ENCODE data around the gene ATP5ME. TPM values are rescaled to one million over a fixed set of nuclear protein-coding genes. Genes with fewer than 3 reads are reported as not detected.

ATP5ME gene
- total and polyA plus RNA-seq, 5 donors, result 689 to 1,352 (median 765) TPM

DNA sequence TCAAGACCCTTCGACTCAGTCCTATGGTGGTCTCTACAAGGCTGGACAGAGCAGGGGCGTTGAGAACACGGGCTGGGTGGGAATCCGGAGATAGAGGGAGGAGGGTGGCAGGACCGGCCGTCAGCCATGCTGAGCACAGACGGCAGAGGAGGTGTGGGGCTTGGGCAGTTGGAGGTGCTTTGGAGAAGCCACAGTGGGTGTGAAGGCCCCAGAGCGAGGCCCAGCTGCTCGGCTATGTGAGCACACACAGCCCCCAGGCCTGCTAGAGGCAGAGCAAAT, 44.5 kb downstream of the ATP5ME start:
- H3K27me3 ChIP-seq (ENCODE audit: control insufficient read depth, insufficient read depth), result no peaks in the 10 kb centered on the region
- ATAC-seq, result no peak

DNA sequence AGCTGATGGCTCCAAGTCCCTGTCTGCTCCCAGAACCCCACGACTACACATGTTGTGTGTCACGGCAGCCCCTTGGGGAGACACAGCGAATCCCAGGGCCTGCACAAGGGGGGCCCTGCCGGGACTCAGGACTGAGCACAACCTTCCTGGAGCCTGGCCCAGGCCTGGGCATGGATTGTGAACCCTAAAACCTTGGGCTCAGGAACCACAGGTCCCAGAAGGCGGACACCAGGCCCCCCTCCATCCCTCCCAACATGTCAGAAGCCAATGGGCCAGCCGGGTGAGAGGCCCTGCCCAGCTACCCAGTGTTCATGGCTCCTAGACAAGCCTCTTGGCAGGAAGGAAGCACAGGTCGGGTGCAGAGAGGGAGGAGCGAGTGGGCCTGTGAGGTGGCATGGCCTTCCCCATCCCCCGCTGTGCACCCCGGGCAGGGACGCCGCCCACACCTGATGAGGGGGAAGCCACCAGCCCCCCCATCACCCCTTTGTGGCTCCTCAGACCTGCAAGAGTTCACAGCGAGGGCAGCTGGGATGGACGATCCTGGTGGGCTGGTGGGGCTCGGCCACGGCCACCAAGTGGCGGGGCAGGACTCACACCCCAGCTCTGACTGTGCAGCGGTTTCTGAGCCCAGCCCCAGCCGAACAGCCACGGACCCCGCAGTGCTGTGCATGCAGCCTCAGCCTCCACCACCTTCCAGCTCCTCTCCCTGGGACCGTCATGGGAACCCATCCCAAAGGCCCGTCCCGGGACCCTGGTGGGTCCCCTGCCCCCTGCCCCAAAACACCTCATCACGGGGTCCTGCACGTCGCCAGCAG, 45.0 kb downstream of the ATP5ME start:
- intact Hi-C loops (cut with DNase I), result no loop called here
- DNase-seq (peak in 1 of 3 donors; percentile 16), ATAC-seq (no peak)
- Histone ChIP-seq H3K9me3 (ENCODE audit: control insufficient read depth, low read length) (no peaks in the 10 kb centered on the region), H3K27ac (ENCODE audit: low read length) (no peak overlapping the region), H3K4me1 (ENCODE audit: control insufficient read depth, insufficient read depth, low read length) (no peaks in the 10 kb centered on the region), H3K4me3 (ENCODE audit: low read length) (no peak overlapping the region), H3K27me3 (ENCODE audit: control insufficient read depth, insufficient read depth) (no peaks in the 10 kb centered on the region)
- 81% methylated on average over 27 of the region's 27 CpGs for WGBS

More for the DNA sequence above, 44.5 kb downstream of the ATP5ME start:
- Histone ChIP-seq H3K4me1 (ENCODE audit: control insufficient read depth, insufficient read depth, low read length) (no peaks in the 10 kb centered on the region), H3K4me3 (ENCODE audit: low read length) (no peak overlapping the region), H3K27ac (ENCODE audit: low read length) (no peak overlapping the region), H3K9me3 (ENCODE audit: control insufficient read depth, low read length) (no peaks in the 10 kb centered on the region)
- intact Hi-C loops (cut with DNase I), result no loop called here
- 77% methylated on average over 9 of the region's 9 CpGs for WGBS
- peak in 1 of 3 donors; percentile 8 for DNase-seq

DNA sequence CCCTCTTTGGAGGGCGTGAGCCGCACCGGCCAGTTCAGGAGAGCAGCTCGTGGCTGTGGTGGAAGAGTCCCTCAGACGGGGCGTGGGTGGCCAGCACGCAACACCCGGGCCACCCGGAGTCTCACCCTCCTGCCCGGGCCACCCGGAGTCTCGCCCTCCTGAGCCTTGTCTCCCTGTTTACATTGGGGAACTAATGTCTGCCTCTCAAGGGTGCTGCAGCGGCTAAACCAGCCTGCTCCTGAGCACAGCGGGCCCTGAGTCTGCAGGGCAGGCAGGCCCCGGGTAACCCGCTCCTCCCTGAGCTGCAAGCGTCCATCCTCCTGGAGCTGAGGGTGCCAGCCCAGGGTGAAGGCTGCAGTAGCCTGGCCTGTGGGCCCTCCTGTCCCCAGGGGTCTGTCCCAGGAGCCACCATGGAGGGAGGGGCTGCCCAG, 45.8 kb downstream of the ATP5ME start:
- intact Hi-C loops (cut with DNase I), result no loop called here
- Histone ChIP-seq H3K27ac (ENCODE audit: low read length) (no peak overlapping the region), H3K4me3 (ENCODE audit: low read length) (no peak overlapping the region), H3K27me3 (ENCODE audit: control insufficient read depth, insufficient read depth) (no peaks in the 10 kb centered on the region), H3K4me1 (ENCODE audit: control insufficient read depth, insufficient read depth, low read length) (no peaks in the 10 kb centered on the region), H3K9me3 (ENCODE audit: control insufficient read depth, low read length) (no peaks in the 10 kb centered on the region)
- no peak for ATAC-seq
- no peak for DNase-seq
- 88% methylated on average over 17 of the region's 17 CpGs for WGBS

DNA sequence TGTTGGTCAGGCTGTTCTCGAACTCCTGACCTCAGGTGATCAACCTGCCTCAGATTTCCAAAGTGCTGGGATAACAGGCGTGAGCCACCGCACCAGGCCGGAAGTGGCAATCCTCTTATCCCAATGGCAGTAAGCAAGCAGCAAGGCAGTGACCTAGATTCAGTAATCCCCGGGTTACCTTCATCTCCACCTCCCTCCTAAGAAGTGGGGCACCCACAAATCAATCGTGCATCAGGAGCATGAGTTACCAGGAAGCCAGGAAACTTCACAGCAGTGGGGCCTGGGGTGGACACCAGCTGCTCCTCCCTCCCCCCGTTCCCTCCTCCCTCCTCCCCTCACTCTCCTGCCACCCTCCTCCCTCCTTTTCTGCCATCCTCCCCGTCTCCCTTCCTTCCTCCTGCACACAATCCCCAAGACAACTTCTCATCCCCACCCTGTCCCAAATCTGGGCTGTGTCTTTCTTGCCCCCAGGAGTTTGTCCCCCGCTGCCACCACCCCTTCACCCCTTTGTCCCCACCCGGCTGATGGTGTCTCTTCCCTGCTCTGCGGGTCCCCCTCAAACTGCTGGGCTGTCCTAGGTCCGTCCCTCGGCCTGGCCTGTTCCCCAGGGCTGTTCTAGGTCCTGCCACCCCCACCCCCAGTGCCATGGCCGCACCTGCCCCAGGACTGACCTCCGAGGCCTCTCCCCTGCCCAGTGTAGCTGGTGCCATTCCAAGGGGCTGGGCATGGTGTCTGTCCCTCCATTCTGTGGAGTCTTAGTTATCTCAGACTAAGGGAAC, 46.5 kb downstream of the ATP5ME start:
- ATAC-seq, result no peak
- Histone ChIP-seq H3K4me1 (ENCODE audit: control insufficient read depth, insufficient read depth, low read length) (no peaks in the 10 kb centered on the region), H3K27me3 (ENCODE audit: control insufficient read depth, insufficient read depth) (no peaks in the 10 kb centered on the region), H3K27ac (ENCODE audit: low read length) (no peak overlapping the region), H3K9me3 (ENCODE audit: control insufficient read depth, low read length) (no peaks in the 10 kb centered on the region), H3K4me3 (ENCODE audit: low read length) (no peak overlapping the region)
- WGBS, result 80% methylated on average over 14 of the region's 15 CpGs
- DNase-seq, result no peak
- intact Hi-C loops (cut with DNase I), result no loop called here

DNA sequence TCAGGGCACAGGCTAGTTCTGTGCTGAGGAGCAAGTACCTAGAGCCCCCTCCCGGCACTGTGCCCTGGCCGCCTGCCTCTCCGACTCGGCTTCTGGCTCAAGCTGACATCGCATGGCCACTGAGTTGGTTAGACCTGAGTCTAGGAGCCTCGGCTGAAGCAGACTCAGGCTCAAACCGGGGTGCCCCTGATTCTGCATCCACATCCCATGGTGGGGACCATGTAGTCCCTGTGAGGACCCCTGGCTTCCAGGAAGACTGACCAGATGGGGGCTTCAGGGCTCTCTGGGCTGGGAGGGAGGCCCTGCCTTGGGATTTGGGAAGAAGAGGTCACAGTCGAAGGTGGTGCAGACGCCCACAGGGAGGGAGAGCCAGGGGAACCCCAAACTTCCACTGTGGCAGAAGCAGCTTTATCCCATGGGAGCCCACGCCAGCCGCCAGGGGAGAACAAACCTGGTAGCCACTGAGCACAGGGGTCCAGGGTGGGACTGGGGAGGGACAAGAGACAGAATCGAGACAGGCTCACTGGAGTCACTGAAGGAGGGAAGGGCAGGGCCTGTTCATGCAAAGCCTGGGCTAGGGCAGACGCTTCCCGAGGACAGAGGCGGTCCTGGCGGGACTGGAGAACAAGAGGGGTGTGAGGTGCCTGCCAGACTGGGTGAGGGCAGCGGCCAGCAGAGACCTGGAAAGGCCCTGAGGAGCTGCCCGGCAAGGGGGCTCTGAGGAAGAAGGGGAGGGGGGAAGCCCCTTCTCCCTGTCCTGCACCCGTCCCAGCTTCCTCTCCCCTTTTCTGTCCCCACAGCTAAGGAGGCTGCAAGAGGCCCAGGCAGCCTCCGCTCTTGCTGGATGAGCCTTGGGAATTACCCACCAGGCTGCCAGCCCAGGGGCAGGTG, 47.6 kb downstream of the ATP5ME start:
- H3K27me3 ChIP-seq (ENCODE audit: control insufficient read depth, insufficient read depth), result no peaks in the 10 kb centered on the region
- no peak for DNase-seq

DNA sequence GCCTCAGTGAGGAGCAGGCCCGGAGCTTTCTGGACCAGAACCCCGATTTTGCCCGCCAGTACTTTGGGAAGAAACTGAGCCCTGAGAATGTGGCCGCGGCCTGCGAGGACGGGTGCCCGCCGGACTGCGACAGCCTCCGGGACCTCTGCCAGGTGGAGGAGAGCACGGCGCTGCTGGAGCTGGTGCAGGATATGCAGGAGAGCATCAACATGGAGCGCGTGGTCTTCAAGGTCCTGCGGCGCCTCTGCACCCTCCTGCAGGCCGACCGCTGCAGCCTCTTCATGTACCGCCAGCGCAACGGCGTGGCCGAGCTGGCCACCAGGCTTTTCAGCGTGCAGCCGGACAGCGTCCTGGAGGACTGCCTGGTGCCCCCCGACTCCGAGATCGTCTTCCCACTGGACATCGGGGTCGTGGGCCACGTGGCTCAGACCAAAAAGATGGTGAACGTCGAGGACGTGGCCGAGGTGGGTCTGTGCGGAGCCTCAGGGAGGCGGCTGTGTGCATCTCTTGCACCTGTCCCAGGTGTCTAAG, 48.4 kb downstream of the ATP5ME start:
- 90% methylated on average over 39 of the region's 39 CpGs for WGBS
- intact Hi-C loops (cut with DNase I), result no loop called here
- Histone ChIP-seq H3K27me3 (ENCODE audit: control insufficient read depth, insufficient read depth) (no peaks in the 10 kb centered on the region), H3K4me1 (ENCODE audit: control insufficient read depth, insufficient read depth, low read length) (no peaks in the 10 kb centered on the region), H3K9me3 (ENCODE audit: control insufficient read depth, low read length) (no peaks in the 10 kb centered on the region), H3K4me3 (ENCODE audit: low read length) (no peak overlapping the region), H3K27ac (ENCODE audit: low read length) (no peak overlapping the region)
- ATAC-seq (no peak), DNase-seq (no peak)

More for the DNA sequence above, 47.6 kb downstream of the ATP5ME start:
- intact Hi-C loops (cut with DNase I), result no loop called here
- H3K4me3 ChIP-seq (ENCODE audit: low read length), result no peak overlapping the region
- no peak overlapping the region for H3K27ac ChIP-seq (ENCODE audit: low read length)
- 76% methylated on average over 20 of the region's 20 CpGs for WGBS
- ATAC-seq, result no peak
- H3K4me1 ChIP-seq (ENCODE audit: control insufficient read depth, insufficient read depth, low read length), result no peaks in the 10 kb centered on the region
- H3K9me3 ChIP-seq (ENCODE audit: control insufficient read depth, low read length), result no peaks in the 10 kb centered on the region

DNA sequence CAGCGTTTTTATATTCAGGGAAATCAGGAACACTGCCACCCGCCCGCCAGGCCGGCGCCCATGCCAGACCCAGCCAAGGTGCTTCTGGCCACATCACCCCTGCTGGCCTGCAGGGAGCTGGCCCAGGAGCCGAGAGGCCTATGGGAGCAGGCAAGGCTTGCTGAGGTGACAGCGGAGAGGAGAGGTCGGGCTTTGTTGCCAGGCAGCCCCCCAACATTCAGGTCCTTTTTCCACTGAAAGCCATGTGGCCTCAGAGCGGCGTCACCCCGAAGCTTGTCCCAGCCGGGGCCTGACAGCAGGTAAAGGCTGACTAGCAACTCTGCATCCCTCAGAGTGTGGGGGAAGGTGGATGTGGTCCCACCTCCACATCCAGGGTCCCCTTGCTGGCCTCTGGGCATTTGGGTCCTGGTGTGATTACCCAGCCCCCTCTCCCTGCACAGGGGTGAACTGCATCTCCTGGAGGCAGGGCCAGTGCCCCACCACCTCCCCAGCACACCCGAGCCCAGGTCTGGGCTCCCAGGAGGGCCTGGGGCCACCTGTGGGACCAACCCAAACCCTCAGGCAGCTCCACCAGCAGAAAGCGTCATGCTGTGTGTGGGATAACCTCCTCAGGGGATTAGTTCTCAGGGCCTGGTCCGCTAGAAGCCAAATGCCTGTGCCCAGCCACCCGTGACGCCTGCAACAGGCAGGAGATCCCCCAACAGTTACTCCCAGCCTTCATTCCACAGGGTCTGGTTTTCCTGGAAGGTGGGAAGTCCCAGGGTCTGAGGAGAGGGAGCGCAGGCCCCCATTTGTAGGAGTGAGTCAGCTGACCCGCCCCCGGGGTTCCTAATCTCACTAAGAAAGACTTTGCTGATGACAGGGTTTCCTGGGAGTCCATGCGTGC, 49.1 kb downstream of the ATP5ME start, which contains the start of gene PDE6B:
Gene PDE6B (plus strand): TSS at position 869 of the 886 bp plus-strand sequence. CDS start 54 bp downstream, outside the sequence.
- DNase-seq (no peak), ATAC-seq (no peak)
- no peak within 1 kb of the TSS for H3K4me3 ChIP-seq (ENCODE audit: low read length)
- intact Hi-C loops (cut with DNase I), result no loop called here
- no peaks in the 10 kb centered on the region for H3K27me3 ChIP-seq (ENCODE audit: control insufficient read depth, insufficient read depth)
- H3K9me3 ChIP-seq (ENCODE audit: control insufficient read depth, low read length), result no peaks in the 10 kb centered on the region
- 71% methylated on average over 21 of the region's 21 CpGs for WGBS
- H3K4me1 ChIP-seq (ENCODE audit: control insufficient read depth, insufficient read depth, low read length), result no peaks in the 10 kb centered on the region
- no peak within 1 kb of the TSS for H3K27ac ChIP-seq (ENCODE audit: low read length)

DNA sequence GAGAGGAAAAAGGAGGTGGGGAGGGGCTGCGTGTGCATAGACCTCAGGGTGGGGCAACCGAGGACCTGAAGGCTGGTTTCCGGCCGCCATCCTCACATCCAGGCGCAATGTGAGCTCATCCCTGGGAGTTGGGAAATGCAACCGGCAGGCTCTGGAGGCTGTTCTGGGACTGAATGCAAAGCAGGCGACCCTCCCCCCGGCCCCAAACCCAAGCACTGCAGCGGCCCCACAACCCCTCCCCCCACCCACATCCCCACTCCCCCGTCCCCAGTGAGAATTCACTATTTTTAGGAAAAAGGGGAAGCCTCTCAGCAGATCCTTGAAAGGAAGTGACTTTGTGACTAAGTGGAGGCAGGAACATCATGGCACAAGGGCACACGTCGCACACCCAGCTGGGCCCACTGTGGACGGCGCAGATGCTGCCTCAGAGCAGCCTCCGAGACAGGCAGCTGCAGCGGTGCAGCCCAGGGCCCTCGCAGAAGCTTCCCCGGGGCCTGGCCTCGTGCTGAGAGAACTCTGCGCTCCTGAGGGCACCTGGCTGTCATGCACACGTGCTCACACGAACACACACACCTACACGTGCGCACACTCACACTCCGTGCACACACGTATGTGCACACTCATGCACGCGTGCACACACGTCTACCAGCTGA, 50.0 kb downstream of the ATP5ME start:
- Histone ChIP-seq H3K4me3 (ENCODE audit: low read length) (no peak overlapping the region), H3K27ac (ENCODE audit: low read length) (no peak overlapping the region), H3K9me3 (ENCODE audit: control insufficient read depth, low read length) (no peaks in the 10 kb centered on the region), H3K27me3 (ENCODE audit: control insufficient read depth, insufficient read depth) (no peaks in the 10 kb centered on the region), H3K4me1 (ENCODE audit: control insufficient read depth, insufficient read depth, low read length) (no peaks in the 10 kb centered on the region)
- intact Hi-C loops (cut with DNase I), result no loop called here
- 52% methylated on average over 29 of the region's 29 CpGs for WGBS
- no peak for DNase-seq
- ATAC-seq, result no peak

DNA sequence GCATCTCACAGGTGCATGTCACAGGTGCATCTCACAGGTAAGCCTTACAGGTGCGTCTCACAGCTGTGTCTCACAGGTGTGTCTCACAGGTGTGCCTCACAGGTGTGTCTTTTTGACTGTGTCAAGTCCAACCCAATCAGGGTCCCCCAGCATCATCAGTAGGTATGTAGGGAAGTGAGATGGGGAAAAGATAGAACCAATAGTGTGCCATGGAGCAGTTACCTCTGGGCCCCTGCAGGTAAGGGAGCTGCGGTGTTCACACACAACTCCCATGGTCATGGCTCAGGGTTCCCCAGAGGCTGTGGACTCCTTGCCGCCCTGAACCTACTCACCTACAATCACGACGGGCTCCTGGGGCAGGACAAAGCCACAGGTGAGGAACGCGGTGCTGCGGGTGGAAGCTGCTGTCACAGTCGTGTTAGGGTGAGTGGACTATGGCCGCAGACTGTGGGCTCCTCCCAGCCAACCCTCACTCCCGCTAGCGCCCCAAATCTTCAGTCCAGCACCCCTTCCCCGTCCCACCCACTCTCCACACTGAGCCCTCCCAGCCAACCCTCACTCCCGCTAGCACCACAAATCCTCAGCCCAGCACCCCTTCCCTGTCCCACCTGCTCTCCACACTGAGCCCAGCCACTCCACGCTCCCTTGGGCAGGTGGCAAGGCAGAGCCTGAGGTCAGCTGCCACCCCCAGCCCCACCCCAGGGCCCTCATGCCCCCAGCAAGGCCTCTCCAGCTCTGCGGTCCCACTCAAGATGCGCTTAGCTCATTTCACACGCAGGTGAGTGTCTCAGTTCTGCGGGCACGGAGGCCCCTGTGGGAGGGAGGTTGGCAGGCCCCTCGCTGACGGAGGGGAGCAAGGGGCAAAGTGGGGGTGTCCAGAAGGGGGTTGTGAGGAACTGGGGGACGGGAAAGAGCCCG, 50.8 kb downstream of the ATP5ME start:
- DNase-seq (no peak), ATAC-seq (no peak)
- Histone ChIP-seq H3K4me1 (ENCODE audit: control insufficient read depth, insufficient read depth, low read length) (no peaks in the 10 kb centered on the region), H3K4me3 (ENCODE audit: low read length) (no peak overlapping the region), H3K27ac (ENCODE audit: low read length) (no peak overlapping the region), H3K9me3 (ENCODE audit: control insufficient read depth, low read length) (no peaks in the 10 kb centered on the region), H3K27me3 (ENCODE audit: control insufficient read depth, insufficient read depth) (no peaks in the 10 kb centered on the region)
- 79% methylated on average over 24 of the region's 24 CpGs for WGBS
- intact Hi-C loops (cut with DNase I), result no loop called here
